A549 treated with AZD2906 at 1 μM for 4 hours (cell line): ENCODE results near the gene KRTAP2-3. TPM values are rescaled to one million over a fixed set of nuclear protein-coding genes. Genes with fewer than 3 reads are reported as not detected.

Experiments used
- total RNA-seq: library from RNA; stranded (reverse); fragments of 200-300 nt; extraction: Qiagen RNA extraction; gene quantifications from 5 replicates; pipeline ENCODE4 v1.2.3, GENCODE V29; 2022

KRTAP2-3 gene
- 0.18 TPM in 1 of 5 replicates, not detected in the others for total RNA-seq

DNA sequence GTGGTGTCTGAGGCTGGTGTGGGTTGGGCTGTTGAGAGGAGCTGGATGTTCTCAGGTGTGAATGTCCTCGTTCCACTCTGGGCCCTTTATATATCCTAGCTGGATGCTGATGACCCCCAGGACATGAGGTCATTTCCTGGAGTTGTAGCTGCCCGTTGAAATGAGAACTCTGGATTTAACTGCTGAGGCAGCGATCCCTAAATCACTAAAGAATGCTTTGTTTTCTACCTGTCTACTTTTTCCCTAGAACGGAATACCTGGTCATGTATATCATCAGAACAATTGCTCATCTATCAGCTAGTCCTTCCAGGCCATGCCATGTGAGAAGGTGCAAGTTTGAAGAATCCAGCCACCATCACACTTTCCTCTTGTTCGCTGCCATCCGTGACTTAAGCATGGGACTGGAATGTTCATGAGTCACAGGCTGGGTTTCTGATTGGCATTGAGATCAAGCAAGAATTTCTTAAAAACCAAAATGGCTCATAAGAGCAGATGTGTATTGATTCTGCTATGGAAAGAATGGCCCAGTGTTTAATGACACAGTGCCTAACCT, at the start of gene KRTAP2-3:
TSS of gene KRTAP2-3 (minus strand) at position 63 of the 553 bp plus-strand sequence. CDS start 64 bp downstream, outside the sequence.

GRCh38 chr17:41105347-41105746, 45.4 kb upstream of the KRTAP2-3 start, which contains the start of gene KRTAP4-9:
TSS of gene KRTAP4-9 (plus strand) at chr17:41105389. CDS start at chr17:41105389, 0 bp downstream.

GRCh38 chr17:41101586-41102259, 41.8 kb upstream of the KRTAP2-3 start, which contains the start of gene KRTAP4-16:
TSS of gene KRTAP4-16 (minus strand) at chr17:41102209. CDS start at chr17:41102209, 0 bp downstream.

GRCh38 chr17:41098042-41098441, 38.1 kb upstream of the KRTAP2-3 start, which contains the start of gene KRTAP4-8:
TSS of gene KRTAP4-8 (minus strand) at chr17:41098142. CDS start at chr17:41098084, 58 bp downstream.

GRCh38 chr17:41084100-41084856, 24.4 kb upstream of the KRTAP2-3 start, which contains the start of gene KRTAP4-7:
TSS of gene KRTAP4-7 (plus strand) at chr17:41084150. CDS start at chr17:41084207, 57 bp downstream.

GRCh38 chr17:41065829-41066624, 6.1 kb upstream of the KRTAP2-3 start, which contains the start of gene KRTAP2-4:
TSS of gene KRTAP2-4 (minus strand) at chr17:41065879. CDS start at chr17:41065845, 34 bp downstream.

DNA sequence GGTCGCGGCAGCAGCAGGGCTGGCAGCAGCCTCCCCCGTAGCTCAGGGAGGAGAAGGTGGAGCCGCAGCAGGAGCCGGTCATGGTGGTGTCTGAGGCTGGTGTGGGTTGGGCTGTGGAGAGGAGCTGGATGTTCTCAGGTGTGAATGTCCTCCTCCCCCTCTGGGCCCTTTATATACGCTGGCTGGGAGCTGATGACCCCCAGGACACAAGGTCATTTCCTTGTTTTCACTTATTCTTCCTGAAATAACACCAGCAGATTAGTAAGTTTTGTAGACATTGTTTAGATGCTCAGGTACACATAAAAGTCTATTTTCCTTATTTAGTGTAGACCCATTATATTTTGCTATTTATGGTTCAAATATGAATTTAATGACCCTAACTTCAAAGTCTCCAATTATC, 4.8 kb downstream of the KRTAP2-3 start, which contains the start of gene KRTAP2-2:
TSS of gene KRTAP2-2 (minus strand) at position 101 of the 400 bp plus-strand sequence. CDS start at position 82, 19 bp downstream.

DNA sequence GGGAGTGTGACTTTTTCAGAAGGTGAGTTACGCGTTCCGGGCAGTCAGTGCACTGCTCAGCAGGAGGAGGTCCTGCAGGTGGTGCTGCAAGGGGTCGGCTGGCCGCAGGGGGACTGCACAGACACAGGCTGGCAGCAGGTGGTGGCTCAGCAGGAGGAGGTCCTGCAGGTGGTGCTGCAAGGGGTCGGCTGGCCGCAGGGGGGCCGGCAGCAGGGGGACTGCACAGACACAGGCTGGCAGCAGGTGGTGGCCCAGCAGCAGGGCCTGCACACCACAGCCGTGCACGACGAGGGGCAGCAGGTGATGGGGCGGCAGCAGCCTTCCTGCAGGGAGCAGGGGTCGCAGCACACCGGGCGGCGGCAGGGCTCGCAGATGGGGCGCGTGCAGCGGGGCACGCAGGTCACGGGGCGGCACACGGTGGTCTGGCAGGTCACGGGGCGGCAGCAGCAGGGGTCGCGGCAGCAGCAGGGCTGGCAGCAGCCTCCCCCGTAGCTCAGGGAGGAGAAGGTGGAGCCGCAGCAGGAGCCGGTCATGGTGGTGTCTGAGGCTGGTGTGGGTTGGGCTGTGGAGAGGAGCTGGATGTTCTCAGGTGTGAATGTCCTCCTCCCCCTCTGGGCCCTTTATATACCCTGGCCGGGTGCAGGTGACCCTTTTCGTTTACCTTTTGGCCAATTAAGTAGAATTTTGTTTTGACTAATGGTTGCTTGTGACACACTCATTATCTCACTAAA, 13.0 kb downstream of the KRTAP2-3 start, which contains the start of gene KRTAP2-1:
TSS of gene KRTAP2-1 (minus strand) at position 582 of the 731 bp plus-strand sequence. CDS start at position 533, 49 bp downstream.

GRCh38 chr17:41040783-41041571, 18.9 kb downstream of the KRTAP2-3 start, which contains the start of gene KRTAP1-1:
TSS of gene KRTAP1-1 (minus strand) at chr17:41041450. CDS start at chr17:41041397, 53 bp downstream.

DNA sequence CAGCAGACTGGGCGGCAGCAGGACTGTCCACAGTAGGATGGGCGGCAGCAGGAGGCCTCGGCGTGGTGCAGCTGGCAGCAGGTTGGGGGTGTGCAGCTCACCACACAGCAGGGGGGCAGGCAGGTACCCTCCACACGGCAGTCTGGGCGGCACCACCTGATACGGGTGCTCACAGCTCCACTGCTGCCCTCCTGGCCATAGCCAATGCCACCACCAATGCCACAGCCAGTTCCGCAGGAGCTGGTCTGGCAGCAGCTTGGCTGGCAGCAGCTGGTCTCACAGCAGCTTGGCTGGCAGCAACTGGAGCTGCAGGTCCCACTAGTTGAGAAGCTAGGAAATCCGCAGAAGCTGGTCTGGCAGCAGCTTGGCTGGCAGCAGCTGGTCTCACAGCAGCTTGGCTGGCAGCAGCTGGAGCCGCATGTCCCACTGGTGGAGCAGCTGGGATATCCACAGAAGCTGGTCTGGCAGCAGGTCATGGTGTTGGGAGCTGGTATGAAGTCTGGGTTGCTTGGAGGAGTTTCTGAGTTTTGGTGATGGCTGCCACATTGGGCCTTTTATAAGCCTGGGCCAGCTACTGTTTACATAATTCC, 25.5 kb downstream of the KRTAP2-3 start, which contains the start of gene KRTAP1-3:
TSS of gene KRTAP1-3 (minus strand) at position 529 of the 590 bp plus-strand sequence. CDS start at position 476, 53 bp downstream.

GRCh38 chr17:41029633-41030245, 30.2 kb downstream of the KRTAP2-3 start, which contains the start of gene KRTAP1-4:
TSS of gene KRTAP1-4 (minus strand) at chr17:41030195. CDS start at chr17:41030078, 117 bp downstream.

DNA sequence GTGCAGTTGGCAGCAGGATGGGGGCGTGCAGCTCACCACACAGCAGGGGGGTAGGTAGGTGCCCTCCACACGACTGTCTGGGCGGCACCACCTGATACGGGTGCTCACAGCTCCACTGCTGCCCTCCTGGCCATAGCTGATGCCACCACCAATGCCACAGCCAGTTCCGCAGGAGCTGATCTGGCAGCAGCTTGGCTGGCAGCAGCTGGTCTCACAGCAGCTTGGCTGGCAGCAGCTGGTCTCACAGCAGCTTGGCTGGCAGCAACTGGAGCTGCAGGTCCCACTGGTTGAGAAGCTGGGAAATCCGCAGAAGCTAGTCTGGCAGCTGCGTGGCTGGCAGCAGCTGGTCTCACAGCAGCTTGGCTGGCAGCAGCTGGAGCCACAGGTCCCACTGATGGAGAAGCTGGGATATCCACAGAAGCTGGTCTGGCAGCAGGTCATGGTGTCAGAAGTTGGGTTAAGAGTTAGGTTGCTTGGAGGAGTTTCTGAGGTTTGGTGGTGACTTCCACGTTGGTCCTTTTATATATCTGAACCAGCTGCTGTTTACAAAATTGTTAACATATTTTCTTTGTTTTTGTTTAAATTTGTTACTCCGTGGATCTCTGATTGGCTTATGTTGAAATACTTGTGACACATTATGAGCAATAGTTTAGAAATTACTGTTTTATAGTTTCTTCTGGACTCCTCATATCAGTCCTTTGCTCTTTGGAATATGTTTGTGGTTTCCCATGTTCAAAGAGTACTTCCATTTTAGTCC, 33.0 kb downstream of the KRTAP2-3 start, which contains the start of gene KRTAP1-5:
TSS of gene KRTAP1-5 (minus strand) at position 494 of the 757 bp plus-strand sequence. CDS start at position 441, 53 bp downstream.

Other genes starting within 250 kb of the KRTAP2-3 start
- gene KRT10, start 237.5 kb downstream of the KRTAP2-3 start, total RNA-seq, result 65.4 to 117 TPM (median 102 TPM) in 5 replicates
- not detected in 5 replicates for gene KRT12, start 192.9 kb downstream of the KRTAP2-3 start, total RNA-seq
- gene KRT20, start 174.9 kb downstream of the KRTAP2-3 start, total RNA-seq, result 0.11 to 0.30 TPM (median 0.23 TPM) in 5 replicates
- 0.08 to 0.14 TPM (median 0.10 TPM) in 4 of 5 replicates, not detected in the other for gene KRT23, start 122.5 kb downstream of the KRTAP2-3 start, total RNA-seq
- gene KRT39, start 93.2 kb downstream of the KRTAP2-3 start, total RNA-seq, result not detected in 5 replicates
- not detected in 5 replicates for gene KRT40, start 75.8 kb downstream of the KRTAP2-3 start, total RNA-seq
- not detected in 5 replicates for gene KRTAP3-3, start 66.0 kb downstream of the KRTAP2-3 start, total RNA-seq
- gene KRTAP3-2, start 60.2 kb downstream of the KRTAP2-3 start, total RNA-seq, result 0.20 to 0.57 TPM (median 0.29 TPM) in 5 replicates
- not detected in 5 replicates for gene KRTAP3-1, start 51.0 kb downstream of the KRTAP2-3 start, total RNA-seq
- not detected in 5 replicates for gene KRTAP1-5, start 32.9 kb downstream of the KRTAP2-3 start, total RNA-seq
- not detected in 5 replicates for gene KRTAP1-4, start 29.9 kb downstream of the KRTAP2-3 start, total RNA-seq
- gene KRTAP1-3, start 25.2 kb downstream of the KRTAP2-3 start, total RNA-seq, result not detected in 5 replicates
- gene KRTAP1-1, start 18.7 kb downstream of the KRTAP2-3 start, total RNA-seq, result not detected in 5 replicates
- gene KRTAP2-1, start 12.8 kb downstream of the KRTAP2-3 start, total RNA-seq, result not detected in 5 replicates
- gene KRTAP2-2, start 4.9 kb downstream of the KRTAP2-3 start, total RNA-seq, result not detected in 5 replicates
- gene KRTAP2-4, start 5.8 kb upstream of the KRTAP2-3 start, total RNA-seq, result not detected in 5 replicates
- gene KRTAP4-7, start 24.0 kb upstream of the KRTAP2-3 start, total RNA-seq, result not detected in 5 replicates
- not detected in 5 replicates for gene KRTAP4-8, start 38.0 kb upstream of the KRTAP2-3 start, total RNA-seq
- gene KRTAP4-16, start 42.1 kb upstream of the KRTAP2-3 start, total RNA-seq, result not detected in 5 replicates
- gene KRTAP4-9, start 45.3 kb upstream of the KRTAP2-3 start, total RNA-seq, result not detected in 5 replicates
- gene KRTAP4-11, start 58.3 kb upstream of the KRTAP2-3 start, total RNA-seq, result not detected in 5 replicates
- gene KRTAP4-12, start 64.1 kb upstream of the KRTAP2-3 start, total RNA-seq, result not detected in 5 replicates
- gene KRTAP4-6, start 80.4 kb upstream of the KRTAP2-3 start, total RNA-seq, result not detected in 5 replicates
- not detected in 5 replicates for gene KRTAP4-5, start 89.7 kb upstream of the KRTAP2-3 start, total RNA-seq
- gene KRTAP4-4, start 100.6 kb upstream of the KRTAP2-3 start, total RNA-seq, result not detected in 5 replicates
- gene KRTAP4-3, start 108.1 kb upstream of the KRTAP2-3 start, total RNA-seq, result not detected in 5 replicates
- not detected in 5 replicates for gene KRTAP4-2, start 118.1 kb upstream of the KRTAP2-3 start, total RNA-seq
- gene KRTAP4-1, start 124.8 kb upstream of the KRTAP2-3 start, total RNA-seq, result 0.08 to 0.13 TPM in 2 of 5 replicates, not detected in the others
- not detected in 5 replicates for gene KRTAP9-1, start 129.8 kb upstream of the KRTAP2-3 start, total RNA-seq
- not detected in 5 replicates for gene KRTAP9-2, start 166.5 kb upstream of the KRTAP2-3 start, total RNA-seq
- gene KRTAP9-3, start 172.3 kb upstream of the KRTAP2-3 start, total RNA-seq, result not detected in 5 replicates
- not detected in 5 replicates for gene KRTAP9-8, start 177.9 kb upstream of the KRTAP2-3 start, total RNA-seq
- not detected in 5 replicates for gene KRTAP9-4, start 189.6 kb upstream of the KRTAP2-3 start, total RNA-seq
- not detected in 5 replicates for gene KRTAP9-9, start 195.3 kb upstream of the KRTAP2-3 start, total RNA-seq
- gene KRTAP9-6, start 205.3 kb upstream of the KRTAP2-3 start, total RNA-seq, result not detected in 5 replicates
- gene KRTAP9-7, start 215.6 kb upstream of the KRTAP2-3 start, total RNA-seq, result not detected in 5 replicates
- not detected in 5 replicates for gene KRTAP29-1, start 242.7 kb upstream of the KRTAP2-3 start, total RNA-seq
- gene KRTAP16-1, start 249.2 kb upstream of the KRTAP2-3 start, total RNA-seq, result not detected in 5 replicates